ENCODE data around the gene DDX56.
A peak's percentile ranks its signal among the peaks of the same experiment; 100 is the strongest.
"Not testable (repeated sequence)": the region's sequence is repeated elsewhere in the genome, so short reads cannot be mapped to it uniquely, and the experiment has no call there.

The DDX56 gene

GRCh38 chr7:44595934-44596635, 22.4 kb upstream of the DDX56 start:
- no peak for DNase-seq

GRCh38 chr7:44590910-44591309, 17.2 kb upstream of the DDX56 start:
- no peak for DNase-seq

GRCh38 chr7:44587843-44588711, 14.4 kb upstream of the DDX56 start:
- peak; percentile 24 for DNase-seq

DNA sequence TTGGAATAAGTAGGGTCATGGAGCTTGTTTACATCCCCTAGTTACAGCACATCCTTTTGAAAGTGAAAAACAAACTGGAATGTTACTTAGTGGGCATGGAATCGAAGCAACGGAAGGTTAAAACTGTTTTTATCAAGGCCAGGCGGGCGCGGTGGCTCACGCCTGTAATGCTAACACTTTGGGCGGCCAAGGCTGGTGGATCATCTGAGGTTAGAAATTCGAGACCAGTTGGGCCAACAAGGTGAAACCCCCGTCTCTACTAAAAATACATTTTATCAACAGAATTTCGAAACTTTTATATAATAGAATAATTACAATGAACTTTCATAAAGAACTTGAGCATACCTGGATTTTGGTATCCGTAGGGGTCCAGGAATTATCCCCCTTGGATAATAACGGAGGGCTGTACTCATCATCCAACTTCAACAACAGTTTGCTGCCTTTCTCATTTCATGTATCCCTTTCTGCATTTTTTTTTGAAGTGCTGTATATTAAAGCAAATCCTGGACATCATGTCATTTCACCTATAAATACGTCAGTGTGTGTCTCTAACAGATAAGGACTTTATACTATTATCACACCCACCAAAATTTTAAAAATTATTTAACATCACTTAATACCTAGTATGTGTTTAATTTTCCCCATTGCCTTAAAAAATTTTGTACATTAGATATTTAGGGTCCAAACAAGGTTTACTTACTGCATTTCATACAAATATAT, 9.6 kb upstream of the DDX56 start:
- DNase-seq = no peak

GRCh38 chr7:44581879-44582603, 8.3 kb upstream of the DDX56 start, which contains the start of gene TMED4:
Gene TMED4 (minus strand): TSS chr7:44582231. CDS start chr7:44582206, 25 bp downstream.
- peak; percentile 99 for DNase-seq

DNA sequence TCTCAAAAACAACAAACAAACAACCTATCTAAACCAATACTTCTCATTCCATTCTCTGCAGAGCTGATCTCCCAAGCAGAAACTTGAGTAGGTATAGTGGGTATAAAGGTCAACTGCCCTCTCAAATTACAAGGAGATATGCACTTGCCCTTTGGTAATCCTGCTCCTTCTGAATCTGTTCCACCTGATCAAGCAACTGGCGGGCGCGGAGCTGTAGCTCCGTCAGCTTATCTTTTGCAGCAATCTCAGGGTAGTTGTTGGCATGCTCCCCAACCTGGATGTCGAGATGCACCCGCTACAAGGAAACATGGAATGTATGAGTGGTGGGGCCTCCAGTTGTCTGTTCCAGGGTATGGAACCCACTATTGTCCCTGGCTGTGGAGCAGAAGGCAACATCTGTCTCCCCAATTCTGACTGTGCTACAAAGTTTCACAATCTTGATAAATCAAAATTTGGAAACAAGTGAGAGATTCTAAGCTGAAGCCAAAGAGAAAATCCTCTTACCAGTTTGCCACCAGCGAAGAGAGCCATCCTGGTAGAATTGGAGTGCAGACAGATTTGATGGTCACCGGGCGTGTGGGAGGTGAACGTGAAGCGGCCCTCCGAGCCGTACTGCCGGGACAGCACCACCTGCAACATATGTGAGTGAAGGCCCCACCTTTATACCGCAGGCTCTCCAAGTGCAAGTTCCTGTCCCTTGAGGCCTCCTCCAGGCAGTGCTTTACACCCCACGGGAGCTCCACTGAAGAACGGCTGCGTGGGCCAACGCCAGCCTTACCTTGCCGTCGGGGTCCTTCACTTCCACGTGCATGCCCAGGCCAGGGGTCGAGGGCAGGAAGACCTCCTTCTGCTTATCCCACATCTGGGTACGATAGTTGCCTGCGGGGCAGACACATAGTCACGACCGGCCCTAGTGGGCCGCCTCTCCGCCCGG, 7.5 kb upstream of the DDX56 start:
- DNase-seq = no peak

GRCh38 chr7:44576228-44576627, 2.5 kb upstream of the DDX56 start:
- DNase-seq = no peak

GRCh38 chr7:44575054-44575453, 1.3 kb upstream of the DDX56 start:
- DNase-seq = no peak

- no peak for DNase-seq
These were observed 672 bp upstream of the DDX56 start for GRCh38 chr7:44574287-44574872.

DNA sequence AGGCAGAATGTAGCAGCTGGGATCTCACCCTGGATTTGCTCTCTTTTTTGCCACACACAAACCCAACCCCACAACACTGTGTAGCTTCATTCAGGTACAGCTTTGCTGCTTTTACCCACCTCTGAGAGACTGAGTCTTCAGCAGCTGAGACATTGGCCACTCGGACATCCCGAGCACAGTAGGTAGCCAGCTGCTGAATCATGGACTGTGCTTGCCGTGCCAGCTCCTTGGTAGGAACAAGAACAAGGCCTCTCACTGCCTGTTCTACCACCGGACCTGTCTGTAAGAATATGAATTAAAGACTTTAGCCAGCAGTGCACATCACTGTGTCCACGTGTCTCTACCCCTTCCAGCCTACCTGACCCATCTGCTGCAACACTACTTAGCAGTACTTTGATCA, 937 bp downstream of the DDX56 start:
- no peak for DNase-seq

GRCh38 chr7:44569959-44570358, 3.7 kb downstream of the DDX56 start:
- DNase-seq = no peak

DNA sequence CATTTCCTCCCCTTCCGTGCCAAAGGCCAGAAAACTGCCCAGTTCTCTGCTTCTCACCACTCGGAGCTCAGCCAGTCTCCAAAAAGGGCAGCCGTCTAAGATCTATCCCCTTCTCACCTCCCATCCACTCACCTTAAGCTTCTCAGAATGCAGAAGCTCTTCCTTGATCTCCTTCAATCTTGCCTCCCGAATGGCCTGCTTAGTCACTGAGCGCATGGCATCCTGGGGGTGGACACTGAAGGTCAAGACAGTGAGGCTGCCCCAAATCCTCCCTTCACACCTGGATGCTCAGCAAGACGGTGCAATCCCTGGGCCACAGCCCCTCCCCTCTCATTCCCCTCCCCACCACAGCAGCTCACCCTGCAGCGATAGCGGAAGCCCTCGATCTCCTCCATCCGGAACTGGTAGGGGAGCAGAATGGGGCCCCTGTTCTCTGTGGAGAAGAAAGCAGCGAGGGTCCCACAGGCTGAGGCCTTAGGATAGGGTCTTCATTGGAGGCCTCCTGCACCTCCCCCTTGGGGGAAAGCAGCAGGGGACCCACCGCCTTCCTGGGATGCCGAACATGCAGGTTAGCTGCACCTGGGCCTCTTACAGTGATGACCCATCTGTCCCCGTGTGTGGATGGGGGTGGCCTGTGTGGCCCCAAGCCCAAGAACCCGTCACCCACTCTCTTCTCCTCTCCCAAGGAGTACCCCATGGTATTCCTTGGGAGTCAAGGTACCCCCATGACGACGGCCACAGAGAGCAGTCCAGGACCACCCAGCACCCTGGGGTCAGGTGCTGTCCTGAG, 4.7 kb downstream of the DDX56 start:
- no peak for DNase-seq

DNA sequence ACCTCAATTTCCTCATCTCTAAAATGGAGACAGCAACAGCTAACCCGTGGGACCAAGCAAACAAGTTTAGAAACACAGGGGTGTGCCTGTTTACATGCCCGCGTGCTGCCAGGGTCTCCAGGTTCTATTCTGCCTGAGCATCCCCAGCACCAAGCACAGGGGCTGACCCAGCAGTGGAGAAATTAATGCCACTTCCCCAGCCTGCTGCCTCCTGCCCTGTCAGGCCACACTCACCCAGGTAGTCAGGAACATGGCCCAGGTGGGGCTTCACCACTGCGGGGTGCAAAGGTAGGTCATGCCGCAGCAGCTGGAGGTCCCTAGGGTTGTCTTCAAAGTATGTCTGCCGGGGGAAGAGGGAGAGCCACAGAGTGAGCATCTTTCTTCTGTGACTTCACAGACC, 5.8 kb downstream of the DDX56 start:
- DNase-seq = no peak

DNA sequence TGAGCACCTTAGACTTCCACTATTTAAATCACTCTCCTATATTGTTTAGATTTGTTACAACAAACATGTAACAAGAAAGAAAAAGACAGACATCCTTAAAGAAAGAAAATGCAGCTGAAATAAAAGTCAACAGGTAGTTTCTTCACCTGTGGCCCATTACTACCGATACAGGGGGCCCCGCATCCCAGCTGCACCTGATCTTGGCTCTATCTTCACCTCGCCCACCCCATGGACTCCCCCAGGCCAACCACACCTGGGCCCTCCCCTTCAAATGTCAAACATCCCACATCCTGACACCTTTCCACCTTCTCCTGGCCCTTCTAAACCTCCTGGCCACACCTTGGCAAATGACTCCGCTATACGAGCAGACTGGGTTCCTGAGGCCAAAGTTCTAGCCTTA, 7.0 kb downstream of the DDX56 start:
- no peak for DNase-seq

GRCh38 chr7:44565795-44566559, 7.7 kb downstream of the DDX56 start:
- no peak for DNase-seq

DNA sequence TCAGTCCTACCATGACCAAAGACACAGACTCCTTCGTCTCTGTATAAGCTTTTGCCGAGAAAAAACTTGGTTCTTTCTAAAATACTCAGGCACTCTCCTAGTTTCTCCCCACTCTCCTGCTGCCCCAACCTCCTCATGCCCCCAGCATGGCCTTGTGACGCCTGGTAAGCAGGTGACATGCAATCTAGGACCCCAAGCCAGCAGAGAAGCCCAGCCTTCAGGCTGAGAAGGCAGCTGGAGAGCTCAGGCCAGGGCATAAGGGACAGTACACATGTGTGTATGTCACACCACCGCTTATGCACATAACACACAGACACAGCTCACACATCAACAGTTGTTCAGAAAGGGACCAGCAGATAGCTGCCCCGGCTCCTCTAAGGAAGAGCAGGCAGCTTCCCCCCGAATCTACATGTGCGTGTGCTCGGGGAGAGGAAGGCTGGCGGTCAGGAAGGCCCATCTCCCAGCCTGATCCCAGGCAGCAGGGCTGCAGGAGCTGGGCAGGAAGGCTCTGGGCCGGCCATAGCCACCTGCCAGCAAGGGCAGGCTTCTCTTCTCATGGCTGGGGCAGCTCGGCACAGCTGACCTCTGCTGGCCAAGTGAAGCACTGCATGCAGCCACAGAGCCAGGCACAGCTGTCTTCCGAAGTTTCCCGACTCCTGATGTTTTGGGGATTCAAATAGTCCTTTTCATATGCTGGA, 8.5 kb downstream of the DDX56 start:
- no peak for DNase-seq

DNA sequence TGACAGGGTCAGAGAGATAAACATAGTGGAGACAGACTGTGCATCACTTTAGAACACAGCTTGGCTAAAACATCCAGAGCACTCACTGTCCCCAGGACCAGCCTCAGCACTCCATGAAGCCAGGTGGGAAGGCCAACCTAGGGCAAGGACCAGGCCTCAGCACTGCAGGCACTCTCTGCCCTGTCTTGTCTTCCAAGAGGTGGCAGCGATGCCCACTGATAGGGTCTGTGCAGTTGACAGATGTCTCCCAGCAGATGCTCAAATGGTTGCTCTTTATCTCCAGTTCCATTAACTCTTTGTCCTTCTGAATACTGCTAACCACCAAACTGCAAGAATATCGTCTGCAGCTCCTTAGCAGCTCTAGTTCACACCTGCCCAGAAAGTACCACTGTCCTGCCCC, 9.1 kb downstream of the DDX56 start:
- no peak for DNase-seq

DNA sequence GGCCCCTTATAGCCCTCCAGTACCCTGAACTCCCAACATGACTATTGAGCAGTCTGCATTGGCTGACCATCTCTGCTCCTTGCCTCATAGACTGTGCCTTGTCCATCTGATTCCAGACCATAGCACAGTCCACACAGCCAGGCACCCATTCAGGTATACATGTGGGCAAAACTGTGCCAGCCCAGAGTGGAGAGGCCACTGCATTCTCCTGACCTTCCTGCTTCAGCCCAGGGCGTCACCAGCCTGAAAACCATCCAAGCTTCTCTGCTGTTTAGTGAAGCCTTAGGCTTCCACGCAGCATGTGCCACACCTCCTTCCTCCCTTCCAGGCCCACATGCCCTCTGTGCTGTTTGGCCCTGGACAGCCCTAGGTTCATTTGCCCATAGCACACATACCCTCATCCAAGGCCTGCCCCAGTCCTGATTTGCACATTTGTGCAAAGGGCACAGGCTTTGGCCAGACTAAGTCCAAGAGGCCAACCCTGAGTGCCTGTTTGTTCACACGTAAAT, 10.5 kb downstream of the DDX56 start:
- no peak for DNase-seq

GRCh38 chr7:44562622-44562962, 11.1 kb downstream of the DDX56 start:
- not testable (repeated sequence) for DNase-seq
